ENCODE data around the gene DNAH17.

DNA sequence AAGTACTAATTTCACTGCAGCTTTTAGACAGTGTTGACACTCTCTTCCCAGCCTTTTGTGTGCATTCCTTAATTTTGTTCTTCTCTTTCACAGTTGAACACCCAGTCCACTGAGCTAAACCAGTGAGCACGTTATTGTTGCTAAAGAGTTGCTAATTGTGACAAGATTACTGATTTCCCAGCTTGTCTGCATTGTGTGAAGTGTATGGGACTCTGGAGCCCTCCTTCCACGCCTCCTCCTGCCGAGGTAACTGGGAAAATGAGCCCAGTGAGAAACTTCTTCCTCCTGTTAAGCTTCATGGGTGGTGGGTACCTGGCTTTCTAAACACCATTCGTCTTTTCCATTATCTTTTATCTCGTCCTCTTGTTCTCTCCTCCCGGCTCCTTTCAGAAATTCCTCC is 29.8 kb upstream of the DNAH17 start:
- TF ChIP-seq EZH2phosphoT487 (IDR thresholded peaks at IDR 0.05; ENCODE audit: insufficient read depth, low read depth), result no peak
- TF ChIP-seq EZH2 (IDR thresholded peaks at IDR 0.05; ENCODE audit: insufficient read depth, poor library complexity, severe bottlenecking), result no peak
